Stimulated activated naive CD4-positive, alpha-beta T cell (primary cell): ENCODE data around the gene DNLZ.
"Not testable (repeated sequence)": the region's sequence is repeated elsewhere in the genome, so short reads cannot be mapped to it uniquely, and the experiment has no call there.

Source experiments
- DNase-seq, 6 experiments: peaks; one replicate each; lab custom pipeline; 2025; lab: John Stamatoyannopoulos, UW

DNLZ gene

GRCh38 chr9:136359774-136360718, 3.5 kb downstream of the DNLZ start:
- no peak for DNase-seq

DNA sequence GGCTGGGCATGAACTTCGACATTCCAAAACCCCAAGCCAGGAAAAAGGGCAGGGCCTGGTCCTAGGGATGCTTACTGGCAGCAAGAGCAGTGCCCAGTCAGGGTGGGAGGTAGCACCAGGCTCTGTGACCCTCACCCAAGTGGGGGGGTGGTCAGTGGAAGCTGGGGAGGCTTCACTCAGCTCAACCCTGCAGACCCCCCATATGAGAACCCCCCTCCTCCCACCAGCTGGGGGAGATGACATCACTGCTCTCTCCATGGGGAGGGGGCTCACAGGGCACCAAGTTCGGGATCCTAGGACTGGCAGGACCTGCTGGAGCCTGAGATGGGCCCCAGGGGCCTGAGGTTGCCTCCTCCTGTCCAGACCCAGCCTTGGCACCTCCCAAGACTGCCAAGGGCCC, 4.7 kb downstream of the DNLZ start:
- no peak for DNase-seq

- no peak for DNase-seq
Measured at GRCh38 chr9:136358016-136358415, 5.5 kb downstream of the DNLZ start.

GRCh38 chr9:136357202-136357725, 6.3 kb downstream of the DNLZ start:
- DNase-seq = no peak

GRCh38 chr9:136355616-136356557, 7.7 kb downstream of the DNLZ start:
- no peak for DNase-seq

DNA sequence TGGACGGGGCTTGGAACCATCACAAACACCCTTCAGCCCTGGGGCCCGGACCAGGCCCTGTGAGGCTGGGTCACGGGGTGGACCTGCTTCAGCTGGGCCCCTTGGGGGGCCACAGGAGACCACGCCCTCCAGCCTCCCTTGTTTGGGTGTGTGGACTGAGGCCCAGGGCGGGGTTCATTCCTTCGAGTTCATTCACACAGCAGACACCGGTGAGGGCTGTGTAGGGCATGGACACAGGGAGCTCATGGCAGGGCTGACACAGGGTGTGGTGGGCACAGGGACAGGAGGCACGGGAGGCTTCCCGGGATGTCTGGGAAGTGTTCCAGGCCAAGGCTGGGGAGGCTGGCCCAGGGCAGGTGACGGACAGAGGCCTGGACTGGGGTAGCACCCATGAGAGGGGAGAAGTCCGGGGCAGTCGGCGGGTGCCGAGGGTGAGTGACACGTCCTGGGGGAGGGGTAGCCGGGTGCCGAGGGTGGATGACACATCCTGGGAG, 8.9 kb downstream of the DNLZ start:
- no peak for DNase-seq

- DNase-seq = no peak
Measured at GRCh38 chr9:136353757-136354488, 9.6 kb downstream of the DNLZ start.

DNA sequence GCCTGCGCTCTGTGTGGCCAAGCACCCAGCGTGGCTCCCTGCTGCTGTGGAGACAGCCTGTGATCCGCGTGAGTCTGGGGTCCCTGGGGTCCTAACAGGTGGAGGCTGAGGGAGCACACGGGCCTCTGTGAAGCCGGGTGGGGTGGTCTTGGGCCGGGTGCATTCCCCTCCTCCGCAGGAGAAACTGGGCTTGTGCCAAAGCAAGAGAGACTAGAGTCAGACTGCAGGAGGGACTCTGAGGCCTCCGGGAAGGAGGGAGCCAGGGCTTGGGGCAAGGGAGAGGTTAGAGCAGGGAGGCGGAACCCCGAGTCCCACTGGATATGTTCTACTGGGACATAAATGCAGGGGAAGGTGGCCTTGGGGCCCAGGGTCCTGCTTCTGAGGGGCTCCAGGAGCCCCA, 10.5 kb downstream of the DNLZ start:
- no peak for DNase-seq

DNA sequence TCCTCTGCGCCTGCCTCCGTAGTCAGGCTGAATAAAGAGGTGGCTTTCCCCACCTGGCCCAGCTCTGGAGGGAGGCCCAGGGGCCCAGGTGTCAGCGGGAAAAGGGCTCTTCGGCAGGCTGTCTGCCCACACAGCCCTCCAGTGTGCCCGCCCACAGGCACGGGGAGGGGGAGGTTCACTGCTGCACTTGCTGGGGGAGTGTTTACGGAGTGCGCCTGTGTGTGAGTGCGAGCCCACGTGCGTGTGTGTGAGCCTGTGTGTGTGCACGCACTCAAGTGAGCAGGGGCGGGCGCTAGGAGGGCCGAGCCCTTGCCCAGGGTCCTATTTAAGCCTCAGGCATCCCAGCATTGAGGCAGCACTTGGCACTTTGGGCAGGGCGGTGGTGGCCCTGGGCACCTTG, 10.9 kb downstream of the DNLZ start:
- DNase-seq = no peak

- DNase-seq = not testable (repeated sequence)
Measured at GRCh38 chr9:136351868-136352267, 11.7 kb downstream of the DNLZ start.

GRCh38 chr9:136351252-136351800, 12.2 kb downstream of the DNLZ start:
- no peak for DNase-seq

DNA sequence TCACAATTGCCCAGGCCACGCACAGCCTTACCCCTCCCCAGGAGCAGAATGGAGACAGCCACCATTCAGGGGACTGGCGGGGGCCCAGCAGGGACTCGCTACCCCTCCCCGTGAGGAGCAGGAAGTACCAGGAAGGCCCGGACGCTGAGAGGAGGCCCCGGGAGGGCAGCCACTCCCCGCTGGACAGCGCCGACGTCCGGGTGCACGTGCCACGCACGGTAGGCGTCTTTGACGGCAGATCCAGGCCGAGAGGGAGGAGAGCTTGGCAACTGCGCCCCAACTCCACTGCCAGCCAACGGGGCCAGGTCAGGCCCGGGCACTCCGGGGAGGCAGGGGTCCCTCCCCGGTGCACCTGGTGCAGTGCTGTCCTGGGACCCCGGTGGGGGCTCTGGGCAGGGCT, 14.0 kb downstream of the DNLZ start:
- DNase-seq = no peak

- DNase-seq = no peak
Measured at GRCh38 chr9:136348691-136349090, 14.9 kb downstream of the DNLZ start.

DNA sequence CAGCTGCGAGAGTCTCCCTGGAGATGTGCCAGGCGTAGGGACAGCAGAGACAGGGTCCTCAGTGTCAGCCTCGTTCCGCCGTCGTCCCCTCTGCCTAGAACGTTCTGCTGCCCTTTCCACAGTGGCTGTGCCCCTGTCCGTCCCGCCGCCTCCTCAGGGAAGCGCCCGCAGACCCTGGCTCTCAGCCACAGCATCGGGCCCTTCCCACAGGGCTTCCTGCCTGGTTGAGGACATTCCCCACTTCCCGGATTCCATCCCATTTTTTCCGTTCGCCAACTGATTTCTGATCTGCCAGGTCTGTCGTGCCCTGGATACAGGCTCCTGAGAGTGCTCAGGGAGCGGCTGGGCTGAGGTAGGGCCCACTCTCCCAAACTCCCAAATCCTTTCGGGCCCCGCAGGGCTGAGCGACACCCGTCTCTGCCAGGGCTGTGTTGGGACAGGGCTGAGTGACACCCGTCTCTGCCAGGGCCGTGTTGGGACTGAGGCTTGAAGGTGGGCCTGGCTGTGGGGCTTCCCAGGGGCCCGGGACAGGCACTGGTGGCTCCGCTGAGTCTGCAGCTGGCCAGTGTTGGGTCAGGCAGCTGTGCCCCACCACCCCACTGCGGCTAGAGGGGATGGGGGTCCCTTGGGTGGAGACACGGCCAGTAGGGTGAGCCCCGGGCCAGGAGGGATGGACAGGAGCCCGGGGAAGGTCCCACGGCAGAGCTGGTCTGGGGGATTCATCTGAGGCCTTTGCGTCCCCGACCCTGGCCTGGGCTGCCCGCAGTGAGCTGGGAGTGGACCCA, 15.9 kb downstream of the DNLZ start:
- no peak for DNase-seq

DNA sequence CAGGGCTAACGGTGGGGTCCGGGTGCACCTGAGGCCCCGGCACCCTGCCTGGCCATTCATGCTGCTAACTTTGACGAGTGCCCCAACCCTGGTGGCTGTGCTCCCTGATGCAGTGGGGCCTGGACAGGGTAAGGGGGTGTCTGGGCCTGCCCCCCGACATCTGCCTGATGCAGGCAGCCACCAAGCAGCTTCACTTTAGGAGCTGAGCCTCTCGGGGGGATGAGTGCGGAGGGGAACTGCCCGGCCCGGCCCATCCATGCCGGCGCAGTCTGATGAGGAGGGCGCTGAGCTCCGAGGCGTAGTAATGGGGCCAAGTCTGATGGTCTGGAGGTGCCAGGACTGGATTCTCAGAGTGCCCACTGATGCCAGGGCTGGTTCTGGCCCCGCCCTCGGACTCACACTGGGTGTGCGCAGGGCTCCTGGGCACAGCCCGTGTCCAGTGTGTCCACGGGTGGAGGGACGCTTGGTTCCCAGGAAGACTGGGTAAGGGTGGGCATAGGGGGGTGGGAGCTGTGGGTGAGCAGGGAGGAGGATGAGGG, 16.5 kb downstream of the DNLZ start:
- no peak for DNase-seq

DNA sequence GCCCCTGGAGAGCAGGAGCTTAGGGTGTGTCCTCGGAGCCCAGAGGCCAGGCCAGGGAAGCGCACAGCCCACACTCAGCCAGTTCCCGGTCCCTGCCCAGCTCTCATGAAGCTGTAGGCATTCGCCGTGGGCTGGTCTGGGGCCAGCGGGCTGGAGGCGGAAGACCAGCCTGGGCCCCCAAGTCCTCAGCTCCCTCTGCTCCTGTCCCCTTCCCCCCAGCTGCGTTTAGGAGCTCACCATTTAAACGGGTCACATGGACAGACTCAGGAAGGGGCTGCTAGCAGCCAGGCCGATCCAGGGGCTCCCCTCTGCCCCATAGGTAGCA, 17.4 kb downstream of the DNLZ start:
- no peak for DNase-seq

DNA sequence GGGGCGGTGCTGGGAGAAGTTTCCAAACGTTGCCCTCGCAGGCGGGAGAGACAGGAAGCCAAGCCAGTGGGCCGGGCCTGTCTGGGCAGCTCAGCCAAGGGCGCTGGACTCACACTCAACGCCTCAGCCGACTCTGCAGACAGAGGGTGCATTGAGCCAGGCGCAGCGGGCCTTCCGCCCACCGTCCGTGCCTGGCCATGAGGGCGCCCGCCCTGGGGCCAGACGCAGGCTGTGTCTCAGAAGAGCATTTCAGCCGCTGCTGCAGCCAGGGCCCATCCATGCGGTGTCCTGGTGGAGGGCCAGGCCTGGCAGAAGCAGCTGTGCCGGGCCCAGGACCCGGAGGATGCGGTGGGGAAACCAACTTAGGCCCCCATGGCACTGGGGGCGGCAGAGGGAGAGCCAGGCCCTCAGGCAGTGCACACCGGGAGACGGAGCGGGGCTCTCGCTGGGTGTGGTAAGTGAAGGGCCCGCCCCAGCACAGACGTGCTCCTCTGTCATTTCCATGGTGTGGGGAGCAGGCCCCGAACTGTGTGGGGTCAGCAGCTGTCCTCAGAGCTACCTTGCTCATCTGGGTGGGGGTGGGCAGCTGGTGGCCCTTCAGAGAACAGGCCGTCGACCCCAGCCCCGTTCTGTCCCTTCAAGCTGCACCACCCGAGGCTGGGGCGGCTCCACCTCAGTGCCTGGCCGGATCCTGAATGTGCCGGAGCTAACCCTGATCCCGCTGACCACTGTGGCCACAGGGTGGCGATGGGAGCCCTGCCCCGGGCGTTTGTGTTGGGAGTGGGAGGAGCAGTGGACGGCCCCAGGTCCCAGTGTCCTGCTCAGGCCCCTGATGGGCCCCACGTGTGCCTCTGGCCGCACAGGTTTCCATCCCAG, 18.0 kb downstream of the DNLZ start:
- DNase-seq = no peak

GRCh38 chr9:136344544-136345280, 18.8 kb downstream of the DNLZ start:
- DNase-seq = no peak

DNA sequence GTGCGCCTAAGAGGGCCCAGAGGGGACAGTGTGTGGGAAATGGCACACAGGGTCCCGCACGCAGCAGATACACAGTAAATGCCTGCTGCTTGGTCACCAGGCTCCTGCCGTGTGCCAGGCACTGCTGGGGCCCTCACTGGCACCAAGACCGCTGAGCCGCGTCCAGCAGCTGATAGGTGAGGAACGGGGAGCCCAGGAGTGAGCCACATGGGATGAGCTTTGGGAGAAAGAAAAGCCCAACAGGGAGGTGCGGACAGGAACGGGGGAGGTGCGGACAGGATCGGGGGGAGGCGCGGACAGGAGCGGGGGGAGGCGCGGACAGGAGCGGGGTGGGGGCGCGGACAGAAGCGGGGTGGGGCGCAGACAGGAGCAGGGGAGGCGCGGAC, 19.7 kb downstream of the DNLZ start:
- DNase-seq = no peak
